ENCODE results near the gene HS2ST1.
"Not testable (repeated sequence)": the region's sequence is repeated elsewhere in the genome, so short reads cannot be mapped to it uniquely, and the experiment has no call there.

The HS2ST1 gene

DNA sequence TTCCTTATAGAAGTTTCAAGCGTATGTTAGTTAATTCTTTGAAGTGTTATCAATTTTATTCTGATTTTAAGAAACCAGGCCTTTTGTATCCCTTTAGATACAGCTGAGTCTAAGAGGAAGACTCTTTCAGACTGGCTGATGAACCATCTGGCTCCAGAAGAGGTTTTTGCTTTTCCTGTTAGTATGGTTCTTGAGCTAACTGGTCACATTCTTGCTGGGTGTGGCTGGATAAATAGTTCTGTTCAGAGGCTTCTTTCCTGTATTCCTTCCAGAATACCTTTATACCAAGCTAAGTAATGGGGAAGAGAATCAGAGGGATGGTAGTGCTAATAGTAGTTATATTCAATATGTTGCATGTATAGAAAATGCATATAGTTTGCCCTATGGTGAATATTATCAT lies 12.4 kb downstream of the HS2ST1 start:
- no peak for DNase-seq

DNA sequence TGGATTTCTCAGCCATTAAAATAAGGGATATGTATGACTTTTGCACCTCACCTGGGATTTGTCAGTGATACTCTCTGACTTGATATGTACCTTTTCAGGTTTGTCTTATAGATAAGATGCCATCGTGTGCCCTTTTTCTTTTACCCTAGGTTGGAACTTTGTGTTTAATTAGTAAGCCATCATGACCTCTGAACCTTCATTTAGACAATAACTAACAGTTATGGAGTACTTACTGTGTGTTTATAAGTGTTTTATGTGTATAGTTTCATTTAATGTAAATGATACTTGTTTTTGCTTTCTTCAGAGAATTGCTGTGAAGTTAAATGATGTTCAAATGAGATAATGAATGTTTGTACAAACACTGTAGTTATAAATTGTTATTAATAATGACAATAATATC lies 14.4 kb downstream of the HS2ST1 start:
- DNase-seq, result no peak

DNA sequence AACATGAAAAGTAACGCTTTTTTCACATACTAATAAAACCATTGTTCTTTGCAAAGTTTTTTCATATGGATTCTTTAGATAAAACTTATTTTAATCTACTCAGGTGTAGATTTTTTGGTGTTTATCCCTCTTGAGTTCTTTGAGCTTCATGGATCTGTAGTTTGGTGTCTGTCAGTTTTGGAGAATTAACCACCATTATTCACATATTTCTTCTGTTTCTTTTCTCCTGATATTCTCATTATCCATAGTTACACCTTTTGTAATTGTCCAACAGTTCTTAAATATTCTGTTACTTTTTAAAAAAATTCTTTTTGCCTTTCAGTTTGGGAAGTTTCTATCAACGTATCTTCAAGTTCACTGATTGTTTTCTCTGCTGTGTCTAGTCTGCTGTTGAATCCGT lies 18.6 kb downstream of the HS2ST1 start:
- DNase-seq, result no peak

DNA sequence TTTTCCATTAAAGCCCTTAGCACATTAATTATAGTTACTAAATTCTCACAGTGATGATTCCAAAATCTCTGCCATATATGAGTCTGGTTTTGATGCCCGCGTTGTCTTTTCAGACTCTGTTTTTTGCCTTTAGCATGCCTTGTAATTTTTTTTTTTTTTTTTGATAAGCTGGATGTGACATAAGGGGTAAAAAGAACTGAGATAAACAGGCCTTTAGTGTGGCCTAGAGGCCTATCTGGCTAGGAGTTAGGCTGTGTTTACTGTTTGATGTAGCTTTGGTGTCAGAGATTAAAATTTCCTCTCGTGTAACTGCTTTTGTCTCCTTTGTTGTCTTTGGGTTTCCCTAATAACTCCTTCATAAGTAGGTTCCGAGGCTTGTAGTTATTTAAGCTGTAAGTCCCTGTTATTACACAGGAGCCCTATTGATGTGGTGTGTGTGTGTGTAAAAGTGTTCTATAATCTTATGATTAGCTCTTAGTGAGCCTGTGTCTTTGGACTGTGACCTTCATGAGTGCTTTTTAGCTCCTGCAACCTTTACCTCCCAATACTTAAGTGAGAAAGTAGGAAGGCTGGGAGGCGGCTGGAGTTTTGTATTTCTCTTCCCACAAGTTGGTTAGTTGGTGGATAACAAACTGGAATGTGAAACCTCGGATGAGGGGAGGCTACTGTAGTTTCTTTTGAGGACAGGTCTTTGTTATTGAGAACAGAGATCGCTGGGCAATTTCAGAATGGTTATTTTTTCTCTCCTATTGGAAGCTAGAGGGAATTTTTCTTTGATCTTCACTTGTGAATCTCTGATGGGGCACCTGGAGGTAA lies 19.3 kb downstream of the HS2ST1 start:
- no peak for DNase-seq

DNA sequence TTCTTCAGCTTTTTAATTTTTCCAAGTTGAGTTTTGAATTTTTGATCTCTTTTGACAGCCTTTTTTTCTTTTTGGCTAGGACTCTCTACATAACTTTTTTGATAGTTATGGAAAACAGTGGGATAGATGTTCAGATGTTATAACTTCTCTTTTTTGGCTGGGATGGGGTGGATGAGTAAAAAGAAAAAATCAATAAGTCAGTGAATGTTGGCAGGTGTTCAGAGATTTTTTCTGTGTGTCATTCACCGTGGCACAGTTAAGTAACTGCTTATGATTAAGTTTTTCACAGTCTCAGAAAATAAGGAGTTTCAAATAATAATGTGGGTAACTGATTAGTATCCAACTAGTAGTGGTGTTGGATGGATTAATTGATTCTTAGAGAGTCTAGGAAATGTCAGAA lies 24.0 kb downstream of the HS2ST1 start:
- DNase-seq, result no peak

DNA sequence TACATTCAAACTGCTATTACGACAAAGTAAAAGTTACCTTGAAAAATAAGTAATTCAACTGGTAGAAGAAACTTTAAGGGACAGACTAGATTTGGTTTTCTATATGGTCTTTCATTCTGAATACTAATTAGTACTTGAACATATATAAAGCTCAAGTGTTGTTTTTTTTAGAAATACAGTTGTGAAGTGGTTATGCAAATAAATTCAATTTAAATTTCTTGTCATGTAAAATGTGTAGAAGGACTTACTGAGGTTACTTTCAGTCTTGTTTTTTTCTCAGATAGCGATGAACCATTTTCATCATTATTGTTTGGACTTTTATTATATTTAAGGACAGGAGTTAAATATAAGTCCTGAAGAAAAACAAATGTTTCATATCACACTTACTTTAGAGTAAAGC lies 24.4 kb downstream of the HS2ST1 start:
- DNase-seq, result no peak

DNA sequence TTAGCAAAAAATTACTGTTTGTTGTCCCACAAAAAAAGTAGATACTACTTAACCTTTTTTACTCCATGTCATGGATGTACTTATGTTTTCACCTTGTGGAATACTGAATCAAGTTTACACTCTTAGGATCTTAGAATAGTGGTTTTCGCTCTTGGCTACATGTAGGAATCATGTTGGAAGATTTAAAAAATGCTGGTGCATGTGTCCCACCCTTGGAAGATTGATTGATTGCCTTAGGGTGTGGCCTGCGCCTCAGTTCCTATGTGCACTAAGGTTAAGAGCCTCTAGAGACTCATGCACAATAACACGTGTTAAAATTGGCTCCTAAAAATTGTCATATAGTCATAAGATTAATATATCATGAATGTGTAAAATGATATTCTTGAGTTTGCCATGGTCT lies 25.0 kb downstream of the HS2ST1 start:
- no peak for DNase-seq

DNA sequence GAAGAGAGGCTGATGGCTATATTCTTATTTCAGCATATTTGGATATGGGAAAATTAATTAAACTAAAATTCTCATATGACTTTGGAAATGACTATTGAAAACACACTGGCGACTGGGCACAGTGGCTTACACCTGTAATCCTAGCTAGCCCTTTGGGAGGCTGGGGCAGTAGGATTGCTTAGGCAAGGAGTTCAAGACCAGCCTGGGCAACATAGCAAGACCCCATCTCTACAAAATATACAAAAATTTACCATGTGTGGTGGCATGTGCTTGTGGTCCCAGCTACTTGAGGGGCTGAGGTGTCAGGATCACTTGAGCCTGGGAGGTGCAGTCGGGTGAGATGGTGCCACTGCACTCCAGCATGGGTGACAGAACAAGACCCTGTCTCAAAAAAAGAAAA lies 26.2 kb downstream of the HS2ST1 start:
- no peak for DNase-seq

DNA sequence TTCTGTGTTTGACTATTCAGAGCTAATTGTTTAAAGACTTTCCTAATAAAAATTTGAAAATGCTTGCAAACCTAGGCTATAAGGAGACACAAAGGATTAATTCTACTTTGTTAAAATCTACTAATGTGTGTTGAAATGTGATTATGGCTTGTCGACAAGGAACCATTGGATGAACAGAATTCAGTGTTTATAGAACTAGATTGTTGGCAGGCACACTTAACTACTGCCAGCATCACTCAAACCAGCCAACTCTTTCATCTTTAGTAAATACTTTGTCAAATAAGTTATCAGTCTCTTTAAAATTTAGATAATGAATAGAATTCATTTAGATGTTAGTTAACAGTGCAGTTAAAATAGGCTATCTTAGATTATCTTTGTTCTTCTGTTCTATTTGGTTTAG lies 27.6 kb downstream of the HS2ST1 start:
- no peak for DNase-seq

DNA sequence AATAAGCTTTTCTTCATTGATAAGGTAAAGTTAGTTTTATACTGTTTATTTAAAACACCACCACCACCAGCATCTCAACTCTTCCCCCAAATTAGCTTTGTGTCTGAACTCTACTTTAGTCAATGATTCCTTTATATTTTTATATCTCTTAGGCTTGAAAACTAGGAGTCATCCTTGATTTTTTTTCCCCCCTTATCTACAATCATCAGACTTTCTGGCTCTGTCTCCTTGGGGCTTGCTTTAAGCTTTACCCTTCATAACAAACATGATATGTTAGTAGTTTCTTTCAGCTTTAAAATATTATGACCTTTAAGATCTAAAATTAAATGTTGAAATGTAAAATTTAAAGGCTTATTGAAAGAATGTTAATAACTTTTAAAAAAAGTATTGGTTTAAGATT lies 28.3 kb downstream of the HS2ST1 start:
- DNase-seq, result no peak

DNA sequence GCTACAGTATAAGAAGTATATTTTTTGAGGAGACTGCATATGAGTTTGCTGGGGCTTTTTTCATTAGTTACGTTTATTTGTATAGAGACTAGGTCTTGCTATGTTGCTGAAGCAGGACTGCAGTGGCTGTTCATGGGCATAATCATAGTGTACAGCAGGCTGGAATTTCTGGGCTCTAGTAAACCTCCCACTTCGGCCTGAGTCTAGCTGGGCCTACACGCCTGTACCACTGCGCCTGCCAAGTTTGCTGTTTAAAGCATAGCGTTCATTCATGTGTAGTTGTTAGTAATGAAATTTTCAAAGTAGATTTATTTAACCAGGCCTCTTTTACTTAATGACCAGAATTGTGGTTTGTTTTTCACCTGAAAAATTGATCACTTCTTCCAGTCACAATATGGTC lies 33.8 kb downstream of the HS2ST1 start:
- DNase-seq, result no peak

DNA sequence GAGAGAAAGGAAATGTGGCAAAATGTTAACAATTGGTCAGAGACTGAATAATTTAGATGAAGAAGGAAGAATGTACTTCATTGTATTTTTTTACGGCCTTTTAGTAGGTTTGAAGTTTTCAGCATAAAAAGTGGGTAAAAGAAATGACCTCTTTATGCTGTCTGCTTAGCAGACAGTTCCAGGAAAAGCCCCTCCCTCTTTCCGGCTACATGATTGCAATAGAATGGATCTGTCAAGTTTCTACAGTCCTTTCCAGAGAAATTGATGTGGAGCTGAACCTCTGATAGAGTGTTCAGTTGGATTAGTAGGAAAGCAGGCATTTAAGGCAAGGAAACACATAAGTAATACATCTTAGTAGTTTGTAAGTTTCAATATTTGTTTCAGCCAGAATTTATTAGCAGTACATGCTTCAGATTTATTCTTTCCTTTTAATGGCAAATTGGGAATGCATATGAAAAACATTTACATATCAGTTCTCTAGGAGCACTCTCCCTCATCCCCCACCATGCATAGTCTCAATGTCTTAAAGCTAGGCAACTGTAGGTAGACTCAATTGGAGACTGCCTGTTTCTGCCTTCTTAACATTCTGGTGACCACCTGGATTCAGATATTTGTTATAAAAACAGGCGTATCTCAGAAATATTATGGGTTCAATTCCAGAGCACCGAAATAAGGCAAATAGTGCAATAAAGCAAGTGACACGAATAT lies 36.4 kb downstream of the HS2ST1 start:
- no peak for DNase-seq

DNA sequence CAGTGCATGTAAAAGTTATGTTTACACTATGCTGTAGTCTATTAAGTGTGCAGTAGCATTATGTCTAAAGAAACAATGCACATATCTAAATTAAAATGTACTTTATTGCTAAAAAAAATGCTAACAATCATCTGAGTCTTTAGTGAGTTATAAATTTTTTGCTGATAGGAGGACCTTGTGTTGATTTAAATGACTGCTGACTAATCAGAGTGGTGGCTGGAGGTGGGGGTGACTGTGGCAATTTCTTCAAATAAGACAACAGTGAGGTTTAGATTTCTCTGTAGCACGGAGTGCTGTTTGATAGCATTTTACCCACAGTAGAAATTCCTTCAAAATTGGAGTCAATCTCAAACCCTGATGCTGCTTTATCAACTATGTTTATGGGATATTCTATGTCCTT lies 37.0 kb downstream of the HS2ST1 start:
- DNase-seq, result no peak

DNA sequence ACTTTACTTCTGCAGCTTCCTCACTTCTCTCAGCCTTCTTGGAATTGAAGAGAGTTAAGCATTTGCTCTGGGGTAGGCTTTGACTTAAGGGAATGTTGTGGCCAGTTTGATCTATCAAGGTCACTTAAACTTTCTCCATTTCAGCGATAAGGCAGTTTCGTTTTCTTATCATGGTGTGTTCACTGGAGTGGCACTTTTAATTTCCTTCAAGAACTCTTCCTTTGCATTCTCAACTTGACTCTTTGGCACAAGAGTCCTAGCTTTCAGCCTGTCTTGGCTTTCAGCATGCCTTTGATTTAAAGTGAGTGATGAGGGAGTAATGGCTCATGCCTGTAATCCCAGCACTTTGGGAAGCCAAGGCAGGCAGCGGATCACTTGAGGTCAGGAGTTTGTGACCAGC lies 38.7 kb downstream of the HS2ST1 start:
- no peak for DNase-seq

DNA sequence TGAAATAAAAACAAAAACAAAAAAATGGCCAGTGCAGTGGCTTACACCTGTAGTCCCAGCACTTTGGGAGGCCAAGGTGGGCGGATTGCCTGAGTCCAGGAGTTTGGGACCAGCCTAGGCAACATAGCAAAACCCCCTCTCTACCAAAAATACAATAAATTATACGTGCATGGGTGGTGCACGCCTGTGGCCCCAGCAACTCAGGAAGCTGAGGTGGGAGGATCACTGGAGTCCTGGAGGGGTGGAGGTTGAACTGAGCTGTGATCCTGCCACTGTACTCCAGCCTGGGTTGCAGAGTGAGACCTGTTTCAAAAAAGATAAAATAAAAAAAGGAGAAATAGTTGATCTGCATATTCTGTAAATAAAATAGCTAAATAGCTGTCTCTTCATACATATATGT lies 41.2 kb downstream of the HS2ST1 start:
- DNase-seq, result no peak

DNA sequence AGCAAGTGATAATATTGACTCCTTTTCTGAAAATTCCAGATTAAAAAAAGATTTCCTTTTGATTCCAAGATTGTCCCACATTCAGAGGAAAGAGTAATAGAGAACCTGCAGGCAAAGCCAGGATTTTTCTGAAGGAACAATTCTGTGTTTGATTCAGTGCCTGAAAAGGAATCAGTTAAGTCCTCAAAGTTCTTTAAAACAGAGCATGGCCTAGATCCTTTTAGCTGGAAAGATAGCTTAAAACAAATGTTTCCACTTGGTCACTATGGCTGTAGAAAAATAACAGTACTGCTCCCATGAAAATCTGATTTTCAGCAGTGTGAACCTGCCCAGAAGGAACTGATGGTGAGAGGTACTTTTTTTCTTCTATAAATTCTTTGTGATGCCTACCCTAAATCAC lies 41.8 kb downstream of the HS2ST1 start:
- DNase-seq, result no peak

DNA sequence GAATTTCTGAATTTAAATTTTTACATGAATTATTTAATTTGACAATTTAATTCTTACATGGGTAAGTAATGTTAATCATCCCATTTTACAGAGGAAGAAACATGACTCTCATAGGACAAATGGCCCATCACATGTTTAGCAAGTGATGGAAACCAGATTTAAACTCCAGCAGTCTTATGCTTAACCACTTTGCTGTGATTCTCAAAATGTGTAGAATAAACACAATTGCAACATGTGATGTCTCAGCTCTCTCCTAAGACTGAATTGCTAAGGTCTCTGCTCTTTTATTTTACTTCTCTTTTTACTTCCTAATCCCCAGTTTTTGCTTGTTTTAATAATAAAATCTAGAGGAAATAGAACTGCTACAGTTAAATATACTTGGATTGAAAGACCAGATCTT lies 42.8 kb downstream of the HS2ST1 start:
- no peak for DNase-seq

DNA sequence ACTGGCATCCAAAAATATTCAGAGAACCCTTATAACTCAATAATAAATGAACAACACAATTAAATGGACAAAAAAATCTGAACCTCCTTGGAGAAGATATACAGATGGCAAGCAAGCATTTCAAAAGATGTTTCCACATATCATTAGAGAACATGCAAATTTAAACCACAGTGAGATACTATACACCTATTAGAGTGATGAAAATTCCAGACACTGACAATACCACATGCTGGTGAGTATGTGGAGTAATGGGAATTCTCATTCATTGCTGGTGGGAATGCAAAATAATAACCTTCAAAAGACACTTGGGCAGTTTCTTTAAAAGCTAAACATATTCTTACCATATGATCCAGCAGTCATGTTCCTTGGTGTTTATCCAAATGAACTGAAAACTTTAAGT lies 46.1 kb downstream of the HS2ST1 start:
- DNase-seq, result no peak

DNA sequence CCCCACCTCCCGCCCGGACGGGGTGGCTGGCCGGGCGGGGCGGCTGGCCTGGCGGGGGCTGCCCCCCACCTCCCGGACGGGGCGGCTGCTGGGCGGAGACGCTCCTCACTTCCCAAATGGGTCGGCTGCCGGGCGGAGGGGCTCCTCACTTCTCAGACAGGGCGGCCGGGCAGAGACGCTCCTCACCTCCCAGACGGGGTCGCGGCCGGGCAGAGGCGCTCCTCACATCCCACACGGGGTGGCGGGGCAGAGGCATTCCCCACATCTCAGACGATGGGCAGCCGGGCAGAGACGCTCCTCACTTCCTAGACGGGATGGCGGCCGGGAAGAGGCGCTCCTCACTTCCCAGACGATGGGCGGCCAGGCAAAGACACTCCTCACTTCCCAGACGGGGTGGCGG lies 49.4 kb downstream of the HS2ST1 start:
- DNase-seq, result not testable (repeated sequence)

DNA sequence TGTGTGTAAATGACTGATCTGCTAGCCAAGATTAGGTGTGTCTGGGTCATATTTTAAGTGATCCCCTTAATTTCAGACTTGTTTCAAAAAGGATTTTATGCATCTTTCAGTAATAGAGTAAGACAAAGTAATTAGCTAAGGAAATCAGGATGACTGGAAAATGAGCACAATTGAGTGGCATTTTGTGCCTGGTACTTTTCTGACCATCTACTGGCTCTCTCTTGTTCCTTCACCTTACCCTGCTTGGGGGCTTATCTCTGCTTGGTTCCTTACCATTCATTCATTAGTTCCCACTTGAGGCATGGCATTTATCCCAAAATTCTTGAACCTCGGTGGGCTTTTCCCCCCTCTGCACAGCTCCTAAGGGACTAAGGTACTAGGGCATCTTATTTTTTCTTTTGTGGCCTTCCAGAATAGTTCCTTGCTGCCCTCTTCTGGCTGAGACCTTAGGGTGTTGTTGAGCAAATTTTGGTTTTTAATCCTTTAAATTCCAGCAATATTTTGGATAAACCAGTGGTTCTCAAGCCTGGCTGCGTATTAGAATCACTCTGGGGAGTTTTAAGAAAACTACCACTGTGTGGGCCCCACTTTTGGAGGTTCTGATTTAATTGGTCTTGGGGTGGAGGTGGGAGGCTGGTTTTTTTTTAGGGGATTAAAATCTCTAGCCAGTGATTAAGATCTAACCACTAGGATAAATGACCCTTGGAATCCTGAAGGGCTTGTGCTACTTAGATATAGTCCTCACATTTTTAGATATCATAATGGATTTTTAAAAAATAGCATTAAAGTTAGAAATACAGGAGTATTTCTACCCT lies 50.8 kb downstream of the HS2ST1 start:
- peak; percentile 32 for DNase-seq

DNA sequence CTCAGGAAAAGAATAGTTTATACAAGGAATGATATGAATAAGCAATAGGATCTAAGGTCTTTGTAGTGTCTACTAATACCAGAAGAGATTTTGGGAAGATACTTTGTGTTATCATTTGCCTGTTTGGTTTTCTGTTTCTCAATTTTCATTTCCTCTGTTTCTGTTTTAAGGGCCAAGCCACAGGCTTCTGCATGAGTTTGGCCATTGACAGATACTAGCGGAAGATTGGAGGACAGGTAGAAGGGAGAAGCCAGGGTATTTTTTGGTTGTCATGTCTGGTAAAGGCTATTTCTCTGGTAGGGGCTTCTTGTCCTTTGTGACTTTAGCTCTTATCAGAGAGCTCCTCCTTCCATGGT lies 51.4 kb downstream of the HS2ST1 start:
- DNase-seq, result no peak

DNA sequence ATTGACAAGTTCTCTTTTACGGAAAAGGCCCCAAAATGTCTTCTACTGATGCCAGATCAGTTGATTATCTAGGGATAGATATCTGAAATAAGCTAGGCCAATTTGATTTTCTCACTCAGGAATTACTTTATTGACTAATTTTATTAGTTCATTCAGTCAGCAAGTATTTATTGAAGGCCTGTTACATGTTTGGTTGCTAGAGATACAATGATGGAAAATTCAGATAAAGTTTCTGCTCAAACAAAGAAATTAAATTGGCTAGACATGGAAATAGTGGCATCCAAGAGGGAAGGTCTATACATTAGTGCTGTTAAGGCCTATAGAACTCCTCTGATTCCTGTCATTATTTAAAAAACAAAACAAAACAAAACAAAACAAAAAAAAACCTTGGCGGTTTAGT lies 56.5 kb downstream of the HS2ST1 start:
- DNase-seq, result no peak

DNA sequence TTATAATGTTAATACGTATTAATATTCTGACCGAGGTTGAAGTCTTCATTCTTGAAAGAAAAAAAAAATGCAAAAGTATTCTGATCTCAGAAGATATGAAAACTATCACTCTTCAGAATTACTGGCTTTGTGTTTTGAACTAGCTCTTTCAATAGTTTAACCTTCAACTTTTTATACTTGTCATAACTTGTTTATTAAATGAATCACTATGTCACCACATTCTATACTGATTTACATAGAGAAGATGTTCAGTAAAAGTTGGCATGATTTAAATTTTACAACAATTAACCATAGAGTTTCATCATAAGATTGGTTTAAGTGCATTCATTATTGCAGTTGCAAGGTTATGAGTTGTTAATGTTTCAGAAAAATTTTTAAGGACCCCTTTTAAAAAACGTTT lies 57.3 kb downstream of the HS2ST1 start:
- DNase-seq, result no peak

DNA sequence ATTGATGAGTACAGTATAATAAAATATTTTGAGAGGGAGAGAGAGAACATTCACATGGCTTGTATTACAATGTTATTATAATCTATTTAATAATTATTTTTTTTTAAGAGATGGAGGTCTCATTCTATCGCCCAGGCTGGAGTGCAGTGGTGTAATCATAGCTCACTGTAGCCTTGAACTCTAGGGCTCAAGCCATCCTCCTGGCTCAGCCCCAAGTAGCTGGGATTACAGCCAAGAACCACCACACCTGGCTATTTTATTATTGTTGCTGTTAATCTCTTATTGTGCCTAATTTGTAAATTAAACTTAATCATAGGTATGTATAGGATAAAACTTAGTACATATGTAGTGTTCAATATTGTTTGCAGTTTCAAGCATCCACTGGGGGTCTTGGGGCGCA lies 57.8 kb downstream of the HS2ST1 start:
- DNase-seq, result no peak

Data from CD4-positive, alpha-beta T cell treated with Interleukin-10 for 1 hour (primary cell).